Ascending aorta (tissue), 2 donors: ENCODE data around the gene IRF7. TPM values are rescaled to one million over a fixed set of nuclear protein-coding genes. Genes with fewer than 3 reads are reported as not detected.

ENCODE experiments used
- DNase-seq, 2 donors: peaks; one replicate each; pipeline ENCODE4 v3.0.0-alpha.2; 2019; ENCODE audit warnings: low spot score in 2 of 2
- H3K27ac ChIP-seq, 2 donors: fragments of 200-600 bp; sonication (generic); one replicate each; pipeline ENCODE4 v1.5.1; 2016 to 2017; ENCODE audit warnings: mild to moderate bottlenecking in 1 of 2
- H3K27me3 ChIP-seq: fragments of 200-600 bp; sonication (generic); one replicate; pipeline ENCODE4 v1.5.1; 2017
- H3K36me3 ChIP-seq, 2 donors: fragments of 200-600 bp; sonication (generic); one replicate each; pipeline ENCODE4 v1.5.1; 2016
- H3K4me1 ChIP-seq, 2 donors: fragments of 200-600 bp; sonication (generic); one replicate each; pipeline ENCODE4 v1.5.1; 2016 to 2017; ENCODE audit warnings: mild to moderate bottlenecking in 1 of 2
- H3K4me3 ChIP-seq, 2 donors: fragments of 200-600 bp; sonication (generic); one replicate each; pipeline ENCODE4 v1.5.1; 2016 to 2017; ENCODE audit warnings: mild to moderate bottlenecking in 1 of 2
- H3K9me3 ChIP-seq, 2 donors: fragments of 200-600 bp; sonication (generic); one replicate each; pipeline ENCODE4 v1.5.1; 2016
- CTCF ChIP-seq, 3 experiments: fragments of 200-600 bp in 2 of 3; fragments of 450-650 bp in 1 of 3; sonication (generic) in 2 of 3; IDR thresholded peaks; one replicate each; pipeline ENCODE4 v1.5.1; 2016 to 2019; ENCODE audit warnings: antibody characterized with exemption in 3 of 3, mild to moderate bottlenecking in 1 of 3, moderate library complexity in 1 of 3
- intact Hi-C: fragments of 100-400 bp; cut with DNase I; formaldehyde crosslinking; loops from one replicate; pipeline ENCODE4 v1.15.1; 2023
- total RNA-seq: library from RNA; depleted of rRNA; stranded (reverse); fragments of >200 nt; gene quantifications from one replicate; pipeline ENCODE4 v1.1.0, GENCODE V29; 2016

IRF7 gene
- total RNA-seq, 1 donor from 2014 or later: 44.6 TPM

- no peaks in the 10 kb centered on the region for H3K36me3 ChIP-seq
- H3K9me3 ChIP-seq: no peaks in the 10 kb centered on the region
- no peak for DNase-seq
- peak overlapping the region in 1 of 2 donors; percentile 14 for H3K27ac ChIP-seq
- intact Hi-C loops: no loop called here
- H3K4me1 ChIP-seq: peaks cover 15 to 29% of the 10 kb centered on the region in 2 donors
- no peak overlapping the region for H3K4me3 ChIP-seq
- H3K27me3 ChIP-seq: no peaks in the 10 kb centered on the region
- TF ChIP-seq CTCF (IDR thresholded peaks at IDR 0.05): no peak
These were observed 42.5 kb downstream of the IRF7 start for GRCh38 chr11:573146-573759.

GRCh38 chr11:571802-572185, 44.0 kb downstream of the IRF7 start:
- Histone ChIP-seq H3K4me1 (peaks cover 7 to 21% of the 10 kb centered on the region in 2 donors), H3K27ac (no peak overlapping the region), H3K36me3 (no peaks in the 10 kb centered on the region), H3K4me3 (no peak overlapping the region), H3K27me3 (no peaks in the 10 kb centered on the region), H3K9me3 (no peaks in the 10 kb centered on the region)
- intact Hi-C loops: no loop called here
- TF ChIP-seq CTCF (IDR thresholded peaks at IDR 0.05): no peak
- no peak for DNase-seq

- Histone ChIP-seq H3K9me3 (no peaks in the 10 kb centered on the region), H3K4me1 (peaks cover 4 to 11% of the 10 kb centered on the region in 2 donors), H3K27ac (peak overlapping the region; percentile 70 to 89), H3K36me3 (no peaks in the 10 kb centered on the region), H3K4me3 (peak overlapping the region; percentile 72 to 76), H3K27me3 (no peaks in the 10 kb centered on the region)
- DNase-seq: no peak
- intact Hi-C loops: loop anchor here (2.0 kb wide), 2 partner anchors 35 to 177 kb away; partner anchors contain the start of genes HRAS and TALDO1
- no peak for TF ChIP-seq CTCF (IDR thresholded peaks at IDR 0.05)
These were observed 46.4 kb downstream of the IRF7 start for GRCh38 chr11:569158-569885.

GRCh38 chr11:568306-569157, 47.2 kb downstream of the IRF7 start:
- Histone ChIP-seq H3K27me3 (no peaks in the 10 kb centered on the region), H3K4me3 (peak overlapping the region; percentile 72 to 76), H3K9me3 (no peaks in the 10 kb centered on the region), H3K27ac (peak overlapping the region; percentile 77 to 89), H3K4me1 (peaks cover 4 to 9% of the 10 kb centered on the region in 2 donors), H3K36me3 (no peaks in the 10 kb centered on the region)
- intact Hi-C loops: loop anchor here (1.0 to 2.0 kb wide), 4 partner anchors 8 to 178 kb away; partner anchors contain the start of genes HRAS, LMNTD2, PTDSS2 and RASSF7
- peak; percentile 83 to 97 for DNase-seq
- no peak for TF ChIP-seq CTCF (IDR thresholded peaks at IDR 0.05)

- Histone ChIP-seq H3K4me1 (peaks cover 4 to 9% of the 10 kb centered on the region in 2 donors), H3K36me3 (no peaks in the 10 kb centered on the region), H3K9me3 (no peaks in the 10 kb centered on the region), H3K4me3 (peak overlapping the region; percentile 72 to 76), H3K27ac (peak overlapping the region; percentile 77 to 89), H3K27me3 (no peaks in the 10 kb centered on the region)
- no peak for TF ChIP-seq CTCF (IDR thresholded peaks at IDR 0.05)
- no peak for DNase-seq
- intact Hi-C loops: loop anchor here (1.0 to 2.0 kb wide), 4 partner anchors 7 to 179 kb away; partner anchors contain the start of genes HRAS, LMNTD2, PTDSS2 and RASSF7
These were observed 48.0 kb downstream of the IRF7 start for GRCh38 chr11:567629-568292.
